Measurements from ENCODE around the gene RPS15. TPM values are rescaled to one million over a fixed set of nuclear protein-coding genes. Genes with fewer than 3 reads are reported as not detected.

Gene RPS15
- total and polyA plus RNA-seq, 9 of the 15 experiments (the other 6 are each of a cell fraction or from before 2014, with no cell fraction given), result 605 to 2,791 (median 957) TPM

DNA sequence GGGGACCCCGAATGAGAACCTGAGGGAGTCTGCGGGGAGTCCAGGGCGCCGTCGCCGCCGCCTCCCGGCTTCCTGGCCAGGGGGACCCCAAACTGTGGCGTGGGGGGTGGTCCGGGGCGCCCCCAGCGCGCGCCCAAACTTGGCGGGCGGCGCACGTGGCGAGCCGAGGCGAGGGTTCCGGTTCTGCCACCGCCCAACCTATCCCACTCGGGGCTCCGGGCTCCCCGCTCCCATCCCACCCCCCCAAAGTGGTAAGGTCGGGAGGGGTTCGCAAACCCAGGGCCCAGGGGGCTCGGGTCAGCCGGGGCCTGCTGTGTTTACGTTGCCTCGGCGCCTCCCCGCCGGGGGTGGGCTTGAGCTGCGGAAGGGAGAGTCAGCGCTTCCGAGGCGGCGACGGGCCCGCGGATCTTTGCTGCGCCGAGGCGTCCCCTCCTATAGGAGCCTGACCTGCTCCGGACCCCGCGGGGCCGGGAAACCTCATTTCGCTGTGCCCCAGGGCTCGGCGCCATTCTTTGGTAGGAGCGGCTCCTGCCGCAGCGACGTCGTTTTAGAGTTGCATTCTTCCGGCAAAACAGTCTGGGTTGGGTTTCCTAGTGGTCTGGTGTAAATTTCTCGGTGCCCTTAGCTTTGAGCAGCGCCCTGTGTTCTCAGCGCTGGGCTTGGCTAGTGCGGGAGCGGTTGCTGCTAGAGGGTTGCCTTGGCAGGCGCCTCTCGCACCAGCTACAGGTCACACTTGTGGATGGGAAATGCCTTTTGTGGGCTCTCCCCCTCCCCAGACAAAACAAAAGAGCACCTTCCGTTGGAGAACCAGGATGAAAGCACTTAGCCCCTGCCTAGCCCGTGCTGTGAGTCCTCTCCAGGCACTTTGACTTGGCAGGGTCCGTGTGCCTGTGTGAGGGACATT is 29.6 kb upstream of the RPS15 start (continued):
- TF ChIP-seq, protein P1, sequence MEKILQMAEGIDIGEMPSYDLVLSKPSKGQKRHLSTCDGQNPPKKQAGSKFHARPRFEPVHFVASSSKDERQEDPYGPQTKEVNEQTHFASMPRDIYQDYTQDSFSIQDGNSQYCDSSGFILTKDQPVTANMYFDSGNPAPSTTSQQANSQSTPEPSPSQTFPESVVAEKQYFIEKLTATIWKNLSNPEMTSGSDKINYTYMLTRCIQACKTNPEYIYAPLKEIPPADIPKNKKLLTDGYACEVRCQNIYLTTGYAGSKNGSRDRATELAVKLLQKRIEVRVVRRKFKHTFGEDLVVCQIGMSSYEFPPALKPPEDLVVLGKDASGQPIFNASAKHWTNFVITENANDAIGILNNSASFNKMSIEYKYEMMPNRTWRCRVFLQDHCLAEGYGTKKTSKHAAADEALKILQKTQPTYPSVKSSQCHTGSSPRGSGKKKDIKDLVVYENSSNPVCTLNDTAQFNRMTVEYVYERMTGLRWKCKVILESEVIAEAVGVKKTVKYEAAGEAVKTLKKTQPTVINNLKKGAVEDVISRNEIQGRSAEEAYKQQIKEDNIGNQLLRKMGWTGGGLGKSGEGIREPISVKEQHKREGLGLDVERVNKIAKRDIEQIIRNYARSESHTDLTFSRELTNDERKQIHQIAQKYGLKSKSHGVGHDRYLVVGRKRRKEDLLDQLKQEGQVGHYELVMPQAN (IDR thresholded peaks at IDR 0.05; ENCODE audit: borderline replicate concordance), result peak; percentile 44; the same call in 1 of the 2 replicates
- no peak for TF ChIP-seq OTX1 (CRISPR knock-in tag; IDR thresholded peaks at IDR 0.05)
- peak; percentile 70 for TF ChIP-seq ZFX (CRISPR knock-in tag; IDR thresholded peaks at IDR 0.05)
- TF ChIP-seq KHSRP (IDR thresholded peaks at IDR 0.05), result no peak
- no peak for TF ChIP-seq ZNF586 (CRISPR knock-in tag; conservative IDR thresholded peaks at IDR 0.05)

DNA sequence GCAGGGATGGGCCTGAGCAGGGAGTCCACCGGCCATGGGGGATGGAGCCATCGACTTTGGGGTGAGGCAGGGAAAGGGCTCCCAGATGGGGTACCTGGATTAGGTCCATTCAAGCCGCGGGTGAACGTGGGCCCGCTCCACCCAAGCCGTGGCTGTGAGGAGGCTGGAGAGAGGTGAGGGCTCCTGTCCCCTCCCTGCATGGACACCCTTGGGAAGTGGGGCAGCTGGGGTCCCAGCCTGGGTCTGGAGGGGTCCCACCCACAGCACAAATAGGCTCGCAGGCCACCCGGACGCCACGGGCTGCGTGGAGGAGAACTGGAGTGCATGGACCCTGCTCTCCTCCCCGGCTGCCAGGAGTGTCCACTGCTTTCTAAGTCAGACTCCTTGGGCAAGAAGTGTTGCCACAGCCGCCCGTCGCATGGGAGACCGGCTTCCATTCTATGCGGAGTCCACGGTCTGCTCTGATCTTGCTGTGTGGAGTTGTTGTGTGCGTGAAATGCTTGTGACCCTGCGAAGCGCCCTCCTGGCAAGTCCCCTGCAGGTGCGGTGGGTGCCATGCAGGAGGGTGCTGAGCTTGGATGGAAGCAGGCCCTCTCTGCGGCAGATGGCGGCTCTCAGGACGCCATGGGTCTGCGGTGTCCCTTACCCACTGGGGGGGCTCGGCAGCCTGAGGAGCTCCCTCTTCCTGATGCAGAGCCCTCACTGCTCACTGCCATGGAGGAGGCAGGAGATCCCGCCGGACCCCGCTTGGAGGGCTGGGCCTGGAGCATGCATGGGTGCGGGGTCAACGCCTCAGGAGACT is 28.8 kb upstream of the RPS15 start:
- intact Hi-C loops (cut with micrococcal nuclease) (no loop called here), in situ Hi-C loops (cut with MboI) (no loop called here)
- CTCF ChIA-PET (ENCODE audit: low intra/inter-chr PET ratio), result no interaction called here
- no peaks in the 10 kb centered on the region for H3K9me3 ChIP-seq (replicated peaks; ENCODE audit: control insufficient read depth, insufficient read depth, low read depth, low read length)
- H4K20me1 ChIP-seq (replicated peaks; ENCODE audit: control insufficient read depth, insufficient read depth, low read length), result peaks cover 48% of the 10 kb centered on the region
- peak; percentile 32 for TF ChIP-seq CHD1 (IDR thresholded peaks at IDR 0.05; ENCODE audit: low read length)
- TF ChIP-seq ZNF3 (CRISPR knock-in tag; IDR thresholded peaks at IDR 0.05), result no peak
- no peak for TF ChIP-seq ZNF41 (CRISPR knock-in tag; conservative IDR thresholded peaks at IDR 0.05)
- peak; percentile 36 for TF ChIP-seq RBFOX2 (IDR thresholded peaks at IDR 0.05; ENCODE audit: low read depth, low read length)
- TF ChIP-seq NFXL1 (CRISPR knock-in tag; IDR thresholded peaks at IDR 0.05), result no peak
- no peak for TF ChIP-seq NFE2L1 (tag; IDR thresholded peaks at IDR 0.05; ENCODE audit: borderline replicate concordance, low read depth)
- TF ChIP-seq POLR2G (IDR thresholded peaks at IDR 0.05; ENCODE audit: low read depth, low read length), result peak; percentile 42; the same call in 1 of the 2 replicates
- TF ChIP-seq THRAP3 (IDR thresholded peaks at IDR 0.05; ENCODE audit: borderline replicate concordance), result no peak
- POLR2A ChIA-PET, result interaction anchor here (0.5 to 1.5 kb wide), 6 partner anchors 27 to 141 kb away, joined by 3 to 4 read pairs (median 3); partner anchors contain the start of genes CIRBP and FAM174C
- DNase-seq (ENCODE audit: extremely low read depth in 1 of 4, low spot score in 3 of 4), result no peak
- peaks cover 23 to 74% of the 10 kb centered on the region in 2 experiments for H3K4me1 ChIP-seq (replicated peaks in 1 of 2; ENCODE audit: control insufficient read depth in 2 of 2, insufficient read depth in 2 of 2, low read length in 2 of 2)
- no peak for FAIRE-seq
- peaks cover 17% of the 10 kb centered on the region for H3K9me1 ChIP-seq (ENCODE audit: control insufficient read depth, insufficient read depth, low read length)
- H3K4me3 ChIP-seq, result peak overlapping the region; percentile 99
- 46% methylated on average over 29 of the region's 33 CpGs for WGBS (ENCODE audit: insufficient coverage, low coverage, missing lambda C conversion rate)
- peak overlapping the region; percentile 99 for H3K27ac ChIP-seq (ENCODE audit: extremely low read depth, low read depth, low read length)
- no peaks in the 10 kb centered on the region for H3K27me3 ChIP-seq (ENCODE audit: control insufficient read depth in 2 of 2, insufficient read depth in 2 of 2, low read length in 2 of 2)
- peaks cover 69% of the 10 kb centered on the region for H3K79me2 ChIP-seq (ENCODE audit: control insufficient read depth, insufficient read depth, low read length)
- H2AFZ ChIP-seq (ENCODE audit: low read depth, low read length), result no peak overlapping the region
- no peak for ATAC-seq
- peaks cover 57% of the 10 kb centered on the region; the same call in 2 of the 3 replicates for H3K36me3 ChIP-seq (ENCODE audit: control insufficient read depth, insufficient read depth, low read length)
- H3K9ac ChIP-seq (ENCODE audit: insufficient read depth in 1 of 2, low read depth in 2 of 2, low read length in 2 of 2), result peak overlapping the region; percentile 93 to 98
- no TSS peak for BruUV-seq (replicated peaks)
- H3K4me2 ChIP-seq (ENCODE audit: insufficient read depth, low read length), result peak overlapping the region; percentile 84

Measured in K562 (cell line).